Mesenchymal stem cell (in vitro differentiated cells and primary cell): ENCODE results near the gene KRTAP5-1.
"Not testable (repeated sequence)": the region's sequence is repeated elsewhere in the genome, so short reads cannot be mapped to it uniquely, and the experiment has no call there.

ENCODE experiments used
- DNase-seq: peaks from one replicate; pipeline ENCODE4 v3.0.0-alpha.2; 2013
- H2AFZ ChIP-seq: one replicate; pipeline ENCODE4 v1.6.1; 2013; ENCODE audit warnings: low read depth, mild to moderate bottlenecking, control low read depth, inconsistent platforms, low read length, moderate library complexity
- H2AK5ac ChIP-seq: 2 replicates; pipeline ENCODE4 v1.6.1; 2013; ENCODE audit warnings: low read length, moderate library complexity, mild to moderate bottlenecking, inconsistent platforms; ENCODE audit not compliant: severe bottlenecking
- H2BK120ac ChIP-seq: one replicate; pipeline ENCODE4 v1.6.1; 2013; ENCODE audit warnings: low read depth, mild to moderate bottlenecking, inconsistent platforms, low read length, moderate library complexity
- H2BK12ac ChIP-seq, 2 experiments: one replicate each; pipeline ENCODE4 v1.6.1; 2013; ENCODE audit warnings: inconsistent platforms in 2 of 2, low read length in 2 of 2, mild to moderate bottlenecking in 2 of 2, moderate library complexity in 2 of 2, control low read depth in 1 of 2
- H2BK15ac ChIP-seq: one replicate; pipeline ENCODE4 v1.6.1; 2013; ENCODE audit warnings: mild to moderate bottlenecking, low read depth, inconsistent platforms; ENCODE audit not compliant: poor library complexity, severe bottlenecking
- H2BK5ac ChIP-seq: 2 replicates; pipeline ENCODE4 v1.6.1; 2013; ENCODE audit warnings: low read depth, mild to moderate bottlenecking, low read length, control low read depth, inconsistent platforms; ENCODE audit not compliant: poor library complexity, severe bottlenecking
- H3K14ac ChIP-seq, 2 experiments: one replicate each; pipeline ENCODE4 v1.6.1; 2013; ENCODE audit warnings: inconsistent platforms in 2 of 2, low read length in 2 of 2, control low read depth in 1 of 2, mild to moderate bottlenecking in 1 of 2, moderate library complexity in 1 of 2
- H3K18ac ChIP-seq, 2 experiments: one replicate each; pipeline ENCODE4 v1.6.1; 2013; ENCODE audit warnings: inconsistent platforms in 2 of 2, low read length in 2 of 2, control low read depth in 1 of 2, low read depth in 1 of 2, mild to moderate bottlenecking in 1 of 2
- H3K23ac ChIP-seq, 2 experiments: one replicate each; pipeline ENCODE4 v1.6.1; 2013; ENCODE audit warnings: inconsistent platforms in 2 of 2, low read length in 2 of 2, mild to moderate bottlenecking in 2 of 2, moderate library complexity in 2 of 2, control low read depth in 1 of 2
- H3K27ac ChIP-seq: 2 replicates; pipeline ENCODE4 v1.5.1; 2013; ENCODE audit warnings: mild to moderate bottlenecking, moderate library complexity, low read length, control low read depth, inconsistent platforms; ENCODE audit not compliant: poor library complexity, severe bottlenecking
- H3K27me3 ChIP-seq, 2 experiments: 2 replicates each; pipeline versions ENCODE4 v1.6.1 to v1.7.0; 2013; ENCODE audit warnings: low read length in 2 of 2, mild to moderate bottlenecking in 2 of 2, moderate library complexity in 2 of 2, control low read depth in 1 of 2, inconsistent platforms in 1 of 2; ENCODE audit not compliant: control insufficient read depth in 1 of 2, insufficient read depth in 1 of 2
- H3K36me3 ChIP-seq, 2 experiments: 2 replicates each; pipeline versions ENCODE4 v1.6.1 to v1.7.0; 2013; ENCODE audit warnings: low read length in 2 of 2, control low read depth in 1 of 2, inconsistent platforms in 1 of 2, low read depth in 1 of 2, mild to moderate bottlenecking in 1 of 2; ENCODE audit not compliant: insufficient read depth in 2 of 2, control insufficient read depth in 1 of 2
- H3K4ac ChIP-seq, 2 experiments: one replicate each; pipeline ENCODE4 v1.6.1; 2013; ENCODE audit warnings: inconsistent platforms in 2 of 2, low read length in 2 of 2, mild to moderate bottlenecking in 2 of 2, moderate library complexity in 2 of 2, control low read depth in 1 of 2, low read depth in 1 of 2
- H3K4me1 ChIP-seq: 2 replicates; pipeline ENCODE4 v1.6.1; 2013; ENCODE audit warnings: low read depth, low read length, control low read depth; ENCODE audit not compliant: control insufficient read depth, insufficient read depth
- H3K4me2 ChIP-seq: 2 replicates; pipeline ENCODE4 v1.6.1; 2013; ENCODE audit warnings: low read length, mild to moderate bottlenecking, inconsistent platforms; ENCODE audit not compliant: poor library complexity, severe bottlenecking
- H3K4me3 ChIP-seq, 2 experiments: 2 replicates each; pipeline versions ENCODE4 v1.5.1 to v1.7.0; 2013; ENCODE audit warnings: low read length in 2 of 2, mild to moderate bottlenecking in 2 of 2, control low read depth in 1 of 2, low read depth in 1 of 2; ENCODE audit not compliant: insufficient read depth in 1 of 2
- H3K79me1 ChIP-seq: replicated peaks from 2 replicates; pipeline ENCODE4 v1.6.1; 2013; ENCODE audit warnings: mild to moderate bottlenecking, control low read depth, low read length, inconsistent platforms; ENCODE audit not compliant: poor library complexity, severe bottlenecking
- H3K9ac ChIP-seq: 2 replicates; pipeline ENCODE4 v1.7.0; 2013; ENCODE audit warnings: mild to moderate bottlenecking, low read length, moderate library complexity
- H3K9me3 ChIP-seq: 2 replicates; pipeline ENCODE4 v1.7.0; 2013; ENCODE audit warnings: mild to moderate bottlenecking, low read length; ENCODE audit not compliant: control insufficient read depth
- H4K8ac ChIP-seq: one replicate; pipeline ENCODE4 v1.6.1; 2013; ENCODE audit warnings: inconsistent platforms, mild to moderate bottlenecking, low read length, moderate library complexity
- H4K91ac ChIP-seq: one replicate; pipeline ENCODE4 v1.6.1; 2013; ENCODE audit warnings: mild to moderate bottlenecking, low read length, inconsistent platforms
- WGBS: methylation state at CpG from one replicate; pipeline ENCODE4 v1.1.7; 2013; ENCODE audit warnings: mixed read lengths; 5-methylcytosine and 5-hydroxymethylcytosine counted together

The KRTAP5-1 gene

DNA sequence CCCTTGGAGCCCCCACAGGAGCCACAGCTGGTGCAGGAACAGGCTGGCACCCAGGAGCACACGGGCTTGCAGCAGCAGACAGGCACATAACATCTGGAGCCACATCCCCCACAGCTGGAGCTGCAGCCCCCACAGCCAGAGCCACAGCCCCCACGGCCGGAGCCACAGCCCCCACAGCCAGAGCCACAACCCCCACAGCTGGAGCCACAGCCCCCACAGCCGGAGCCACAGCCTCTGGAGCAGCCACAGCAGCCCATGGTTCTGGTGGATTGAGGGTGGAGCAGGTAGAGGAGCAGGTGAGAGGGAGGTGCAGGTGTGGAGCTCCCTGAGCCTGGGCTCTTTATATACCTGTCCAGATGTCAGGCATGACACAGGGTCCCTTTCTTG is 12.9 kb upstream of the KRTAP5-1 start, which contains the start of gene KRTAP5-2:
Gene KRTAP5-2, minus strand, starts transcription at position 301 of the 387 bp plus-strand sequence. Its CDS starts 44 bp downstream, at position 257.
- H3K4me3 ChIP-seq = no peak within 1 kb of the TSS
- no peak within 1 kb of the TSS for H3K18ac ChIP-seq
- no peak within 1 kb of the TSS for H2BK12ac ChIP-seq
- H2AFZ ChIP-seq = no peak within 1 kb of the TSS
- H3K14ac ChIP-seq = no peak within 1 kb of the TSS
- no peaks in the 10 kb centered on the region for H3K4me1 ChIP-seq
- no peak within 1 kb of the TSS for H3K9ac ChIP-seq
- H3K79me1 ChIP-seq = no peaks in the 10 kb centered on the region
- no peak within 1 kb of the TSS for H3K27ac ChIP-seq
- H3K9me3 ChIP-seq = no peaks in the 10 kb centered on the region
- no peak within 1 kb of the TSS for H2BK15ac ChIP-seq
- H3K36me3 ChIP-seq = no peaks in the 10 kb centered on the region
- H4K91ac ChIP-seq = no peak within 1 kb of the TSS
- H2BK5ac ChIP-seq = no peak within 1 kb of the TSS
- H3K4me2 ChIP-seq = no peak within 1 kb of the TSS
- H3K4ac ChIP-seq = no peak within 1 kb of the TSS
- no peak within 1 kb of the TSS for H3K23ac ChIP-seq
- no CpG with 5 or more reads among the region's 4 CpGs for WGBS
- peaks cover 65 to 82% of the 10 kb centered on the region in 2 experiments for H3K27me3 ChIP-seq
- H4K8ac ChIP-seq = no peak within 1 kb of the TSS
- no peak within 1 kb of the TSS for H2BK120ac ChIP-seq
- DNase-seq = no peak
- no peak within 1 kb of the TSS for H2AK5ac ChIP-seq

DNA sequence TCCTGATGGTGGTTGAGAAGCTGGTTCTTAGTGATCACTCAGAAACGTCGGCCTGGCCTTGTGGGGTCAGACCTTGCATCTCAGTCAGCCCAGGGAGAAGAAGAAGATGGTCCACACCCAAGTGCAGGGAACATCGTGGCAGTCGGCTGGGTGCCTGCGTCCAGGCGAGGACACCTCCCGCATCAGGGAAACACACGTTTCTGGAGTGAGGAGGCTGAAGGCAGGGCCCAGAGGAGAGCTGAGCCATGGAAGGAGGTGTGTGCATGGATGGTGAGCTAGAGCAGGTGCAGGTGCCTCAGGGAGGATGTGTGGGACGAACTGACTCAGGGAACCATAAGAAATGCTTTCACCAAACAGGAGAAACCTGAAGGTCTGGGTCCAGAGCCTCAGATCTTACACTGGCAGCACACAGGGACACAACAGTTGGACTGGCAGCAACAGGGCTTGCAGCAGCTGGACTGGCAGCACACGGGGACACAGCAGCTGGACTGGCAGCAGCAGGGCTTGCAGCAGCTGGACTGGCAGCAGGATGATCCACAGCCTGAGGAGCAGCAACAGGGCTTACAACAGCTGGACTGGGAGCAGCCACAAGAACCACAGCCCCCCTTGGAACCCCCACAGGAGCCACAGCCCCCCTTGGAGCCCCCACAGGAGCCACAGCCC is 12.4 kb upstream of the KRTAP5-1 start:
- Histone ChIP-seq H3K14ac (no peak overlapping the region), H2AK5ac (no peak overlapping the region), H3K9me3 (no peaks in the 10 kb centered on the region), H4K91ac (no peak overlapping the region), H3K23ac (no peak overlapping the region), H2AFZ (no peak overlapping the region), H3K79me1 (no peaks in the 10 kb centered on the region), H3K18ac (no peak overlapping the region), H3K9ac (no peak overlapping the region), H3K36me3 (no peaks in the 10 kb centered on the region), H2BK12ac (no peak overlapping the region), H3K27ac (no peak overlapping the region), H4K8ac (no peak overlapping the region), H2BK15ac (no peak overlapping the region), H3K27me3 (peaks cover 67 to 85% of the 10 kb centered on the region in 2 experiments), H2BK5ac (no peak overlapping the region), H3K4me1 (no peaks in the 10 kb centered on the region), H3K4me3 (no peak overlapping the region), H3K4me2 (no peak overlapping the region), H2BK120ac (no peak overlapping the region), H3K4ac (no peak overlapping the region)
- no peak for DNase-seq
- 82% methylated on average over 10 of the region's 10 CpGs for WGBS

DNA sequence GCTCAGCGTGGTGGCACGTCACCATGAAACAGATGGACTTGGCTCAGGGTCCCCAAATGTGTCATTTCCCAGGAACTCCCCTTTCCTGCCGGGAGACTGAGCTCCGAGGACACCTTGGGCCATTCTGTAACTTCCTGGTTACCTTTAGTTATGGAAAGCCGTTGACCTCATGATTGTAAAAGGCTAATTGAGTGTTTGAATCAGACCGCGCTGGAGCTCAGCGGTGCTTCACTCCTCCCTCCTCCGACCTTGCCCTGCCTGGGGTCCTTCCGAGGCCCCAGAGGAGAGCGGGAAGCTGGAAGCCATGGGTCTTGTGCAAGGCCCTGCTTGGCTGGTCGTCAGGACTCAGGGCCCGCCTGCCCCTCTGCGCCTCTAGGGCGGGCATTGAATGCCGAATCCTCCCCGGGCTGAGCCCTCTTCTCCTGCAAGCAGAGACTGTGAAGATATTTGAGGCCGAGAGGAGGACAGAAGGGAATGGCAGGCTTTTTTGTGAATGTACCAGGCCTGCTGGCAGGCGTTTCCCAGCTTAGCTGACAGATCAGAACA is 11.6 kb upstream of the KRTAP5-1 start:
- H3K4me1 ChIP-seq, H3K23ac ChIP-seq, H2BK5ac ChIP-seq, H3K9ac ChIP-seq, H3K9me3 ChIP-seq, H2BK12ac ChIP-seq, H3K79me1 ChIP-seq, H2BK15ac ChIP-seq, H4K91ac ChIP-seq, H3K27ac ChIP-seq, H3K4ac ChIP-seq, H2AFZ ChIP-seq, H3K18ac ChIP-seq, H2AK5ac ChIP-seq, H3K4me3 ChIP-seq, H3K4me2 ChIP-seq, DNase-seq, H2BK120ac ChIP-seq, H3K36me3 ChIP-seq, H4K8ac ChIP-seq: not testable (repeated sequence)
- WGBS = 35% methylated on average over 17 of the region's 19 CpGs
- H3K27me3 ChIP-seq = peaks cover 70 to 83% of the 10 kb centered on the region in 2 experiments
- H3K14ac ChIP-seq = peak overlapping the region in 1 of 2 experiments; percentile 12

DNA sequence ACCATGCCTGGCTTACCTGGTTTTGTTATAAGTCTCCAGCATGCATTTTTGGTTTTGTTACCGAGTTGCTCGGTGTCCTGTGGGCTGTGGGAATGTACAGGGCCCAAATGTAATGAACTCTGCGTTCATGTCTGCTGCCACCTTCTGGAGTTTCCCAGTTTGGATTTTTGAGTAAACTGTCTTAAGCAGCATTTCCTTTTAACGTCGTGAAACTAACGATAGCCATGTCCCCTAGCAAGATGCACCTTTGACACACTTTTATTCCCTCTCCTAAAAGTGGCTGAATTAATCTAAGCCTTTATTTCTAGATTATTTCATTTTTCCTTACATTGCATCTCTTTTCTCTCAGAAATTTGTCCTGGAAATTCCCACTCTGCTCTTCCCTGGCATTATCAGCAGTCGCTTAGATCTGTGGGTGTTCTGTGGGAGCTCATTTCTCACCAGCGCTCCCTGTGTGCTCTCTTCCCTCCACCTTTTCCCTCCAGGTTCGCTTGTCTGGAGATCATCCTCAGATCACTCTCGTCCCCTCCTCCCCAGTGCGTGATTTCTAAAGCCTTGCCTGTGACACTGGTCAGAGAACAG is 11.0 kb upstream of the KRTAP5-1 start:
- DNase-seq, H3K36me3 ChIP-seq, H2BK12ac ChIP-seq, H4K8ac ChIP-seq, H2BK120ac ChIP-seq, H3K27ac ChIP-seq, H2AK5ac ChIP-seq, H3K23ac ChIP-seq, H3K9ac ChIP-seq, H3K79me1 ChIP-seq, H4K91ac ChIP-seq, H2AFZ ChIP-seq, H3K18ac ChIP-seq, H3K9me3 ChIP-seq, H3K4ac ChIP-seq, H3K4me1 ChIP-seq, H2BK5ac ChIP-seq, H3K4me2 ChIP-seq, H3K14ac ChIP-seq, H3K4me3 ChIP-seq, H2BK15ac ChIP-seq: not testable (repeated sequence)
- peaks cover 67 to 82% of the 10 kb centered on the region in 2 experiments for H3K27me3 ChIP-seq
- WGBS = 53% methylated on average over 11 of the region's 11 CpGs
